Activated naive CD4-positive, alpha-beta T cell treated with anti-CD3 and anti-CD28 coated beads, Interleukin-2, amount 50 U/mL, for 24 hours (primary cell): ENCODE results near the gene C14orf132.

Source experiments
- H3K27ac Mint-ChIP-seq: one replicate; pipeline ENCODE4 v1.8.0; 2021; ENCODE audit warnings: mild to moderate bottlenecking, mixed read lengths
- H3K27me3 Mint-ChIP-seq: one replicate; pipeline ENCODE4 v1.8.0; 2021; ENCODE audit warnings: mixed read lengths
- H3K36me3 Mint-ChIP-seq: one replicate; pipeline ENCODE4 v1.8.0; 2021; ENCODE audit warnings: mixed read lengths
- H3K4me1 Mint-ChIP-seq: one replicate; pipeline ENCODE4 v1.8.0; 2021; ENCODE audit warnings: mixed read lengths
- H3K4me3 Mint-ChIP-seq: one replicate; pipeline ENCODE4 v1.8.0; 2021; ENCODE audit warnings: mild to moderate bottlenecking, mixed read lengths
- H3K9me3 Mint-ChIP-seq: one replicate; pipeline ENCODE4 v1.8.0; 2021; ENCODE audit warnings: mixed read lengths

The C14orf132 gene

DNA sequence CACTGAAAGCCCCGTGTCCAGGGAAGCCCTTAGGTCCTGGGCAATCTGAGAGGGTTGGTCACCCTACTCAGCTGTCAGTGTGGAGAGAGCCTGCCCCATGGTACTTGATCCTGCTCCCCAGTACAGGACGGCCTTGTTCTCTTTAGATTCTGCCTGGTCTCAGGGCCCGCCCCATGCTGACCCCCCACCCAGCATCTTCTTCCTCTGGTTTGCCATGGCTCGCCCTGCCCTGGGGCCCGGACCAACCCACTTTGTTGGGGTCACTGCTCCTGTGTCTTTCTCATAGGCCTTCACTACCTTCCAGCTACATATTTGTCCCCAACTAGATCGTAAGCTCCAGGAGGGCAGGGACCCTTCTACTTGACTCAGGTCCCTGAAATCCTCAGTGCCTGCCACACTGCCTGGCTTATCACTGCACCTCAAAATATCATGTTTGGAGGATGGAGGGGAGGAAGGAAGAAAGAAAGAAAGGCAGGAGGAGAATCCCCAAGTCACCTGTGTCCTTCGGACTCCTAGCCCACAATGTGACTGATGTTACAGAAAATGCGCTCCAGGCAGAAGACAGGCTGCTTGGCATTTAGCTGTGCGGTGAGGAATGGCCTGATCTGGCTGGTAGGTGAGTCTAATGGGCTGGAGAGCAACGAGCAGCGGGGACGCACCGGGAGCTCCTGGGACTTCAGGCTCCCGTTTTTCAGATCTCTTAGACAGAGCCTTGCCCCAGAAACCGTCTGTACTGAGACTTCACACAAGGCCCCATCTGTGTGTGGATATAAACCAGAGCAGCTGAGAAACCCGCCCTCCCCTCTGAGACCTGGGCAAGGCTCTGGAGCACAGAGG lies 66.1 kb downstream of the C14orf132 start:
- Mint-ChIP-seq H3K27ac (no peak overlapping the region), H3K9me3 (no peaks in the 10 kb centered on the region), H3K4me3 (no peak overlapping the region), H3K4me1 (peaks cover 9% of the 10 kb centered on the region), H3K36me3 (no peaks in the 10 kb centered on the region), H3K27me3 (no peaks in the 10 kb centered on the region)

DNA sequence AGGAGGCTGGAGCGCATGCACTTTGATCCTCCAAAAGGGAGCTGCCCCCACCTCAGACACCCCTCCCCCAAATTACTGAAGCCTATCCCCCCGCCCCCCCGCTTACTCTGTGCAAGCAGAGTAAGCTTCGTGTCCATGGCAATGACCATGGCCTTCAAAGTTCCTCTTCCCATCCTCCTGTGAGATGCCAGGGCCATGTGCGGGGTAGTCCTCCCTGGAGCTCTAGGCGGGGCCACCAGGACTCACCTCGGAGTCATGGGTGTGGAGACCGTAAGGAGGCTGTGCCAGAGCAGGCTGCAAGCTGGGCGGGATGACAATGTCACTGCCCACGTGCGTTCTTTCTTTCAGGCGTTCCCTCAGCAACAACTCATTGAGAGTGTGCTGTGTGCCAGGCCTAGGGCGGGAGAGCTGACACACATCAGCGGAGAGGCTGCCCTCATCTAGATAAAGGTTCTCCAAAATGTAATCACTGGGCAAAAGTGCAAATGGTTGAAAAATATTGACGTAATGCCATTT lies 66.8 kb downstream of the C14orf132 start:
- Mint-ChIP-seq H3K4me1 (peaks cover 3% of the 10 kb centered on the region), H3K27ac (no peak overlapping the region), H3K36me3 (no peaks in the 10 kb centered on the region), H3K4me3 (no peak overlapping the region), H3K9me3 (no peaks in the 10 kb centered on the region), H3K27me3 (no peaks in the 10 kb centered on the region)

DNA sequence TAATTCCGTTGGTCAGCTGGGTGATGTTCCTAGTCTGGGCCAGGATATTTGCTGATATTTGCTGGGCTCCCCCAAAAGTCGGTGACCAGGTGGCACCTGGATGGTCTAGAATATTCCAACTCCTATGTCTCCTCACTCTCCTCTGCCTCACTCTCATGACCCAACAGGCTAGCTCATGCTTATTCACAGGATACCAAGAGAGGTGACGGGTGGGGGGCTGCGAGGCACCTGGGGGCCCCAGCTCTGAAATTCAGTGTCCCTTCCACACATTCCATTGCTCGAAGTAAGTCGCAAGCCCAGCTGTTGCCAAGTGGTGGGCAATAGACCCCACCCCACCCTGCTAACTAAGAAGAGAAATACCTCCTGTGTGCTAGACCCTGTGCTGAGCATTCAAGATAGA lies 67.7 kb downstream of the C14orf132 start:
- H3K36me3 Mint-ChIP-seq = no peaks in the 10 kb centered on the region
- H3K27me3 Mint-ChIP-seq = no peaks in the 10 kb centered on the region
- no peaks in the 10 kb centered on the region for H3K9me3 Mint-ChIP-seq
- H3K4me1 Mint-ChIP-seq = no peaks in the 10 kb centered on the region
- no peak overlapping the region for H3K27ac Mint-ChIP-seq
- no peak overlapping the region for H3K4me3 Mint-ChIP-seq

DNA sequence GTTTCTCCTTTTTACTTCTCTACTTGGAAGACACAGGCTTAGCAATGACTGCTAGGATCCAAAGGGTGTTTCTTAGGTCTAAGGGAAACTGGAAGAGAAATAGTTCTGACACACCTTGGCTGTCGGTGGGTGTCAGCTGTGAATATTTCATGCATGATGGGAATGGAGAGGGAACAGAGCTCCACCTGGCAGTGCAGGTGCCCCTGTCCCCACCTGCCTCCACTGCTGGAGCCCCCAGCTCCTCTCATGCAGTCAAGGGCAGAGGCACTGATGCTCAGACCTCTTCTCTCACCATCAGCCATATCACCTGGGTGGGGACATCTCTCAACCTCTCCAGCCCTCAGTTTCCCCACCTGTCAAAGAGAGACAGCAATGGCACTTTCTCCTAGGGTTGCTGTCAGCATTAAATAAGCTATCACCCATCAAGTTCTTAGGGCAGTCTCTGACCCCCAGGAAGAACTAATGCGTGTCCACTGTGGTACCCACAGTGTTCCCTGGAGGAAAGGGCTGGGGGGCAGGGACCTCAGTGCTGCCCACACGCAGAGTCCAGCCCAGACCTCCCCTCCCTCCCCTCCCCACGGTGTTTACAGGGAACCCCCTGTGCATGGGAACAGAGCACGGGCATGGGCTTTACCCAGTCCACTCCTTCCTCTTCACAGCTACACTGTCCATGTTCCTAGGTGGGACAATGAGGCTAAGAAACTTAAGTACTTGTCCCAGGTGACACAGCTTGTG lies 69.1 kb downstream of the C14orf132 start:
- no peak overlapping the region for H3K27ac Mint-ChIP-seq
- H3K36me3 Mint-ChIP-seq = no peaks in the 10 kb centered on the region
- no peaks in the 10 kb centered on the region for H3K9me3 Mint-ChIP-seq
- H3K4me3 Mint-ChIP-seq = no peak overlapping the region
- no peaks in the 10 kb centered on the region for H3K4me1 Mint-ChIP-seq
- H3K27me3 Mint-ChIP-seq = no peaks in the 10 kb centered on the region

DNA sequence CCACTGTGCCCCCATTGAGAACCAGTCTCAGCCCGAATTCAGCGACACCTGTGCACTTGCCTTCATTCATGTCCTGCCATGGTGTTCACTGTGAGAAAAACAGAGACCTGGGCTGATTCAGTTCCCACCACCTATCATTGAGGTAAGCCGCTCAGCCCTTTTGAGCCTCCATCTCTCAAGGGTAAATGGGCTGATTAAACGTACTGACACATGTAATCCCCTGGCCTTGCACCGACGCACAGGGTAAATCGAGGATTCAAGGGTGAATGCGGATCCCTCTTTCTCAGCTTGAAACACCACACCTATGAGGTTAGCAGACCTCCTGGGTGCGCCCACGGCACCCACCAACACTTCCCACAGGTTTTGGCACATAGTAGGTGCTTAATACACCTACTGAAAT lies 69.7 kb downstream of the C14orf132 start:
- no peaks in the 10 kb centered on the region for H3K27me3 Mint-ChIP-seq
- H3K9me3 Mint-ChIP-seq = no peaks in the 10 kb centered on the region
- H3K27ac Mint-ChIP-seq = no peak overlapping the region
- no peaks in the 10 kb centered on the region for H3K36me3 Mint-ChIP-seq
- no peak overlapping the region for H3K4me3 Mint-ChIP-seq
- H3K4me1 Mint-ChIP-seq = no peaks in the 10 kb centered on the region

DNA sequence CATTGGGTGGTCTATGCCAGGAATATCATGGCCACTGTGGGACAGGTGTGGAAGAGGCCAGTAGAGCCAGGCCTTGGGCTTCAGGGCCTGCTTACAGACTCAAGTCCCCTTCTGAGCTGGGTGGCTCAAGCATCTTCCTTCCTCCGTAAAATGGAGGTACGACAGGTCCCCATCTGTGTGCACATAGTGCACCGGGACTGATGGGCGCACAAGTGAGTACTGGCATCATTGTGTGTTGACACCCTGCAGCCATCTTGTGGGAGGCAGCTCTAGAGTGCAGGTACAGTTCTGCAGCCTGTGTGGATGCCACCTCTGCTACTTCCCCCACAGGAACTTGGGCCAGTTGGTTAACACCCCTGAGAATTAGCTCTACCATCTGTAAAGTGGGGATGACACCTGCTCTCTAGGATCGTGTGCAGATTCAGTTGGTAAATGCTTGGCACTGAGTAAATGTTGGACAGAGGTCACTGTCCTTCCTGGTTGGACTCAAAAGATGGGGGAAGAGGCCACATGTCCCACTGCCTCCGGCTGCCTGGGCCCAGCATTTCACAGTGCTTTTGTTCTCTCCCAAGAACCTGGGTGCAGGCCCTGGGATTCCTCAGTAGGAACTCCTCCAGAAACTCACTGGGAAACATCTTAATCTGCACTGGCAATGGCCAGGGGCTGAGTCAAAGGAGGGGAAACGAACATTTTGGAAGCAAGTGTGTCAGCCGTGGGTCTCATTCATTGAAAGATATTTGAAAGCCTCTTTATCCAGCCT lies 70.6 kb downstream of the C14orf132 start:
- Mint-ChIP-seq H3K27ac (no peak overlapping the region), H3K4me3 (no peak overlapping the region), H3K27me3 (no peaks in the 10 kb centered on the region), H3K4me1 (no peaks in the 10 kb centered on the region), H3K9me3 (peaks cover 7% of the 10 kb centered on the region), H3K36me3 (no peaks in the 10 kb centered on the region)

DNA sequence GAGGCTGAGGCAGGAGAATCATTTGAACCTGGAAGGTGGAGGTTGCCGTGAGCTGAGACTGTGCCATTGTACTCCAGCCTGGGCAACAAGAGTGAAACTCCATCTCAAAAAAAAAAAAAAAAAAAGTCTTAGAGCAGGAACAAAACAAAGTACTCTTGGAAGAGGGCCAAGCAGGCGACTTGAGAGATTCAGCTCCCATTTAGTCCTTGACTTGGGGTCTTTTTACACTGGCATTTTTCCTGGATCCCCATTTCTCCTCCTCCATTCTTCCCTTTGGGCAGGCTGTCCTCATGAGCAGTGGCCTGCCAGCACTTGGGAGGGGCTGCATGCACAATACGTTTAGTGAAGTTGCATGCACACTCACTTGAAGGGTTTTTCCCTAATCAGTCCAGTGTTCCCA lies 72.9 kb downstream of the C14orf132 start:
- H3K36me3 Mint-ChIP-seq = no peaks in the 10 kb centered on the region
- no peak overlapping the region for H3K4me3 Mint-ChIP-seq
- peaks cover 7% of the 10 kb centered on the region for H3K9me3 Mint-ChIP-seq
- H3K27ac Mint-ChIP-seq = no peak overlapping the region
- no peaks in the 10 kb centered on the region for H3K27me3 Mint-ChIP-seq
- H3K4me1 Mint-ChIP-seq = peaks cover 8% of the 10 kb centered on the region

DNA sequence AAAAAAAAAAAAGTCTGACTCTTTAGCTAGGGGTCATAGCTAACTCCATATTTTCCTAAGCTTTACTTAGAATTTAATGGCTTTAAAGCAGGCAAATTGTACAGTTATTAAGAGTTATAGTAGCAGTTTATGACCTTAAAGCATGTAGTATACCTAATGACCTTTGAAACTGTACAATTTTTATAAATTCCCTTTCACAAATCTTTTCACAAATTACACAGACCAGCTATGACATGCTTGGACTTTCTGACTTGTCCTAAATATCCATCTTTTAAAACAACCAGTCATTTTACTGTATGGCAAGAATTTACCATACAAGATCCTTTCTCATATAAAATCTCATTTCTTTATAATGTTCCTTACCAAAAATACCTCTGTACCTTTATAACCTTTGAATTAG lies 74.8 kb downstream of the C14orf132 start:
- no peaks in the 10 kb centered on the region for H3K36me3 Mint-ChIP-seq
- H3K4me1 Mint-ChIP-seq = peaks cover 28% of the 10 kb centered on the region
- H3K27ac Mint-ChIP-seq = no peak overlapping the region
- no peak overlapping the region for H3K4me3 Mint-ChIP-seq
- H3K27me3 Mint-ChIP-seq = no peaks in the 10 kb centered on the region
- peaks cover 7% of the 10 kb centered on the region for H3K9me3 Mint-ChIP-seq

DNA sequence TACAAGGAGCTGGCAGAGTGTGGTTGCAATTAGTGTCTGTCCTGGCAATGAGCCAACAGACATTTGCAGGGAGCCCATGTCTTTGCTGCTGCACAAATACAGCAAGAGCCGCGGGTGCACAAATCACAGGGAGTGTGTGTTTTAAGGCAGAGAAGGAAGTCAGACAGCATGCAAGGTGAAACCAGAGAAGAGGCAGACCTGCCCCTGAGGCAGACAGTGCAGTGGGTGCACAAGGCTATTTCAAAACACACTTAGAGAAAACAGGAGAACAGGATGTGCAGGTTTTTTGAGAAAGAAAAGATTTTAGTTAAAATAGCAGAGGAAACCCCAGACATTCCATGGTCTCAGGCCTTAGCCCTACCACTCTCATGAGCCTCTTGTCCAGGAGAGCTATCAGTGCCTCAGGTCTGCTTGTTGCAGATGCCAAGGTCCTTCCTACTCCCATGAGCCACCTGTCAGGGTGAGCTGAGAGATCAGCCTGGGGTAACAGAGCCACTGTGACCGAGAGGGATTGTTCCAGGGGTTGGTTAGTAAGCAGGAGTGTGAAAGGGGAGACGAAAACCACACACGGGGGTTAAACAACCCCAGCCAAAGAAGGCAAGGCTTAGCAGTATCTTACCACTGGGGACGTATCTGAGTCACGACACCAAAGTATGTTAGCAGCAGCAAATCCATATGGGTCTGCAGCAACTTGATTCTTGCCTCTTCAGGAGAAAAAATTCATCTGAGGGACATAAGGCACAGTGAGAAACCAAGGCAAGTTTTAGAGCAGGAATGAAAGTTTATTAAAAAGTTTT lies 78.1 kb downstream of the C14orf132 start:
- Mint-ChIP-seq H3K36me3 (no peaks in the 10 kb centered on the region), H3K27me3 (no peaks in the 10 kb centered on the region), H3K4me1 (peaks cover 40% of the 10 kb centered on the region), H3K27ac (peak overlapping the region; percentile 89), H3K9me3 (peaks cover 7% of the 10 kb centered on the region), H3K4me3 (peak overlapping the region; percentile 67)

DNA sequence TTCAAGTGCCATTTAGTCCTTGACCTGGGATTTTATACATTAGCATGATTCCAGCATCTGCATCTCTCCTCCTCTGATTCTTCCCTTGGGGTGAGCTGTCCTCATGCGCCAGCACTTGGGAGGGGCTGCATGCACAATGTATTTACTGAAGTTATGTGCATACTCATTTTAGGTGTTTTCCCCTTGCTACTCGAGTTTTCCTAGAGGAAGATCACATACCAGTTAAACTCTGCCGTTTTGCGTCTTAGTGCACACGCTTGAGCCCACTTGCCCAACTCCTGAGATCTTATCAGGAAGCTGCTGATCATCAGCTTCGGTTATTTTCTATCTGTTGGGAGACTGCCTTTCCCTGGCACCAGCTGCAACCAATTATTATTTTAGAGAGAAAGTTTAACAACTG lies 78.8 kb downstream of the C14orf132 start:
- H3K27me3 Mint-ChIP-seq = no peaks in the 10 kb centered on the region
- H3K4me1 Mint-ChIP-seq = peaks cover 41% of the 10 kb centered on the region
- no peaks in the 10 kb centered on the region for H3K36me3 Mint-ChIP-seq
- H3K9me3 Mint-ChIP-seq = peaks cover 7% of the 10 kb centered on the region
- no peak overlapping the region for H3K27ac Mint-ChIP-seq
- H3K4me3 Mint-ChIP-seq = no peak overlapping the region

DNA sequence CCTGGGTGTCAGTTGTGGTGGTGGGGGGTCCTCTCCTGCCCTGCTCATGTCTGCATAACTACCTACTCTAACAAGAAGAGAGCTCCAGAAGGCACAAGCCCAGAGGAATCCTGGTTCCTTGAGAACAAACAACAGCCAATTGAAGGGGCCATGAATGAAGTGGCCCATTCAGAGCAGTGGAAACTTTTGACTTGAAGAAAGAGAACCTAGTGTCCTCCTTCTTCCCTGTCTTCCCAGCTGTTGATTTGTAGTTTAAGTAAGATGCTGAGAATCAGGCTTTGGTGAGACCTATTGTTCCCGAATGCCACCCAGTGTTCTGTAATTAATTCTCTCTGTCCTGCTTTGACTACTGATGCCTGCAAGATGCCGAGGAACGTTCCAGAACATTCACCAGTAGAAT lies 79.2 kb downstream of the C14orf132 start:
- H3K36me3 Mint-ChIP-seq = no peaks in the 10 kb centered on the region
- peaks cover 45% of the 10 kb centered on the region for H3K4me1 Mint-ChIP-seq
- H3K4me3 Mint-ChIP-seq = no peak overlapping the region
- H3K27me3 Mint-ChIP-seq = no peaks in the 10 kb centered on the region
- no peak overlapping the region for H3K27ac Mint-ChIP-seq
- H3K9me3 Mint-ChIP-seq = peaks cover 7% of the 10 kb centered on the region

DNA sequence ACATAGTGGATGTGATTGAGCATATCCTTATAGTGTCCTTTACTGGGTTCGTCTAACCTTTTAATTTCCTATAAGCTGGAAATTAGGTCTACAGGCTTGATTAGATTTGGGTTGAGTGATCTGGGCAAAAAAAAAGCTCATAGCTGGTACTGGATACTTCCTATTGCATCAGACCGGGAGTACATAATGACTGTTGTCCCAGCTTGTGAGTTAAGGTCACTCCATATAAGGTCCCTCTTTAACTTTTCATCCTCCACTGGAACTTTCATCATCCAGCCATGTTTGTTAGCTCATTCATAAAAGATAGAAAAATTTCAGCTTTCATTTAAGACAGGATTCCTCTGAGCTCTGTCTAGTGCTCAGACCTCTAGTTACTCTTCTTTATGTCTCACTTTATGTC lies 80.8 kb downstream of the C14orf132 start:
- no peaks in the 10 kb centered on the region for H3K36me3 Mint-ChIP-seq
- H3K4me3 Mint-ChIP-seq = no peak overlapping the region

DNA sequence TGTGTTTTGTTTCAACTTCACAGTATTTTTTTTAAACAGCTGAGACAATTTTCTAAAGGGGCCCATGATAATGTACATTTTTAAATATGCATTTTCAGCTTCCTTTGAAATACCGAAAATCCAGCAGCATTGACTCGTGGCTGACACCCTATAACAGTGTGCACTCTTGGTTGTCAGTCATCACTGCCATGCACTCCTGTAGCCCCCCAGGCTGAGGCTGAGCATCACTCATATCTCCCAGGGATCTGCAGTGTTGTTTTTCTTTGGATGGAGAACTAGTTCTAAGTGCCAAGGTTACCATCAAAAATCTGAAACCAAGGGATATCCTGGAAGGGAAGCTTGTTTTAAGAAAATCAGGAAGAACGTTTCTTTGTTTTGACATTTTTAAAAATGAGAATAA lies 81.2 kb downstream of the C14orf132 start:
- no peaks in the 10 kb centered on the region for H3K9me3 Mint-ChIP-seq
- H3K27me3 Mint-ChIP-seq = no peaks in the 10 kb centered on the region
- H3K36me3 Mint-ChIP-seq = no peaks in the 10 kb centered on the region
- H3K4me3 Mint-ChIP-seq = no peak overlapping the region
- peaks cover 64% of the 10 kb centered on the region for H3K4me1 Mint-ChIP-seq
- no peak overlapping the region for H3K27ac Mint-ChIP-seq

More for the DNA sequence above, 80.8 kb downstream of the C14orf132 start:
- Mint-ChIP-seq H3K9me3 (no peaks in the 10 kb centered on the region), H3K27ac (no peak overlapping the region), H3K4me1 (peaks cover 60% of the 10 kb centered on the region), H3K27me3 (no peaks in the 10 kb centered on the region)

DNA sequence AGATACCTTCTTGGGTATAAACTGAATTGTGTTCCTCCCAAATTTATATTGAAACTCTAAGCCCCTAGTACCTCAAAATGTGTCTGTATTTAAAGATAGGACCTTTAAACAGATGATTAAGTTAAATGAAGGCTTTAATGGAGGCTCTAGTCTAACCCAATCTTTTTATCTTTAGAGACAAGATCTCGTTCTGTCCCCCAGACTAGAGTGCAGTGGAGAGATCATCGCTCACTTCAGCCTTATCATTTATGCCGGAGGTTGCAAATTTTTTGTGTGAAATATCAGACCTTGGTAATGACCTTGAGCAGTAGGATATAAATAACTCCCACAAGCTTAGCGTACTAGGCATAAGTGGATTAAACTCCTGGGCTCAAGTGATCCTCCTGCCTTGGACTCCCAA lies 81.8 kb downstream of the C14orf132 start:
- H3K4me3 Mint-ChIP-seq = no peak overlapping the region
- peaks cover 70% of the 10 kb centered on the region for H3K4me1 Mint-ChIP-seq
- no peaks in the 10 kb centered on the region for H3K9me3 Mint-ChIP-seq
- H3K36me3 Mint-ChIP-seq = no peaks in the 10 kb centered on the region
- no peaks in the 10 kb centered on the region for H3K27me3 Mint-ChIP-seq
- H3K27ac Mint-ChIP-seq = no peak overlapping the region
